Dermis microvascular lymphatic vessel endothelial cell (primary cell): ENCODE measurements around the gene CREB5. TPM values are rescaled to one million over a fixed set of nuclear protein-coding genes. Genes with fewer than 3 reads are reported as not detected.

ENCODE experiments used
- total RNA-seq: library from RNA; depleted of rRNA; stranded (reverse); fragments of >200 nt; gene quantifications from 2 replicates; pipeline ENCODE4 v1.2.1, GENCODE V29; 2014

The CREB5 gene
- total RNA-seq, 1 donor from 2014 or later = 3.0 TPM

Other genes with a start within 250 kb of the CREB5 start
- gene JAZF1, start 231.7 kb upstream of the CREB5 start, total RNA-seq = 2.8 TPM in 2 replicates